Measurements from ENCODE around the gene ITGAE.
"Not testable (repeated sequence)": the region's sequence is repeated elsewhere in the genome, so short reads cannot be mapped to it uniquely, and the experiment has no call there.

GRCh38 chr17:3705718-3705984 is 95.3 kb downstream of the ITGAE start:
- TF ChIP-seq EZH2 (IDR thresholded peaks at IDR 0.05; ENCODE audit: insufficient read depth, poor library complexity, severe bottlenecking); EZH2phosphoT487 (IDR thresholded peaks at IDR 0.05; ENCODE audit: insufficient read depth, low read depth): not testable (repeated sequence)
